Mucosa of rectum (tissue), 2 donors: ENCODE data around the gene CNOT6L.

Experiments
- H3K27ac ChIP-seq, 2 donors: one replicate each; pipeline ENCODE4 v1.7.0; 2013; ENCODE audit warnings: inconsistent platforms in 2 of 2, low read depth in 2 of 2, low read length in 2 of 2
- H3K27me3 ChIP-seq, 2 donors: one replicate each; pipeline ENCODE4 v1.7.0; 2013; ENCODE audit warnings: low read length in 2 of 2; ENCODE audit not compliant: control insufficient read depth in 2 of 2, insufficient read depth in 2 of 2
- H3K36me3 ChIP-seq, 2 donors: one replicate each; pipeline ENCODE4 v1.7.0; 2013; ENCODE audit warnings: low read length in 2 of 2; ENCODE audit not compliant: control insufficient read depth in 2 of 2, insufficient read depth in 2 of 2
- H3K4me1 ChIP-seq, 2 donors: one replicate each; pipeline ENCODE4 v1.7.0; 2013; ENCODE audit warnings: low read length in 2 of 2, mild to moderate bottlenecking in 1 of 2; ENCODE audit not compliant: control insufficient read depth in 2 of 2, insufficient read depth in 2 of 2
- H3K4me3 ChIP-seq, 2 donors: one replicate each; pipeline ENCODE4 v1.7.0; 2013; ENCODE audit warnings: low read length in 2 of 2
- H3K9ac ChIP-seq, 2 donors: one replicate each; pipeline ENCODE4 v1.7.0; 2013; ENCODE audit warnings: low read length in 2 of 2, low read depth in 1 of 2, mild to moderate bottlenecking in 1 of 2
- H3K9me3 ChIP-seq, 2 donors: one replicate each; pipeline ENCODE4 v1.7.0; 2013; ENCODE audit warnings: low read length in 2 of 2; ENCODE audit not compliant: control insufficient read depth in 2 of 2
- donor health status: healthy.
- donor health status: Normal muscosa, but diverticular disease.

CNOT6L gene

DNA sequence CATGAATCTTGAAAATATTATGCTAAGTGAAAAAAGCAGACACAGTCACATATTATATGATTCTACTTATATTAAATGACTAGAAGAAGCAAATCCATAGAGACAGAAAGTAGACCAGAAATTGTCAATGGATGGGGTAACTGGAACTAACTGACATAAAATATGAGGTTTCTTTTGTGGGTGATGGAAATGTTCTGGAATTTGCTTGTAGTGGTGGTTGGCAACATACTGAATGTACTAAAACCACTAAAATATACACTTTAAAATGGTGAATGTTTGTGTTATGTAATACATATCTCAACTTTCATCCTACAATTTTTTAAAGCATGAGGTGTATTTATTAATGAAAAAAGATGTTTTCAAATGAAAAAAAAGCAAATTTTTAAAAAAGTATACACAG is 14.7 kb downstream of the CNOT6L start:
- peaks cover 3 to 9% of the 10 kb centered on the region in 2 donors for H3K4me1 ChIP-seq
- no peaks in the 10 kb centered on the region for H3K27me3 ChIP-seq
- H3K36me3 ChIP-seq, result no peaks in the 10 kb centered on the region
- no peaks in the 10 kb centered on the region for H3K9me3 ChIP-seq
- no peak overlapping the region for H3K4me3 ChIP-seq
- no peak overlapping the region for H3K27ac ChIP-seq
- no peak overlapping the region for H3K9ac ChIP-seq

DNA sequence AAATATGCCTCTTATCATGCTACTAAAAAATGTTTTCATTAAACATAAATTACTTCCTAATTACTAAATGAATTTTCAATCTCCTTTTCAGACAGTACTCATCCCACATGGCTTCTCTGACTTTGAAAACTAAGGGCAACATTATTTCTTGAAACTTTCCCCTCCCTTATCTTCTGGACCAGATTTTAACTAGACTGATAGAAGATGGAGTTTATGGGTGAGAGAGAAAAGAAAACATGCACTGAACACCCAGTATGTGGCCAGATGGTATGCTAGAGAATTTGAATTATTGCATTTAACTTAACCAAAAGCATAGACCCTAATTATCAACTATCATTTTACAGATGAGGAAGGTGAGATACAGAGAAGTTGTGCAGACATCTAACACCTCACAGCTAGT is 16.8 kb downstream of the CNOT6L start:
- H3K27ac ChIP-seq, result no peak overlapping the region
- H3K9ac ChIP-seq, result no peak overlapping the region
- no peaks in the 10 kb centered on the region for H3K9me3 ChIP-seq
- no peaks in the 10 kb centered on the region for H3K27me3 ChIP-seq
- H3K4me1 ChIP-seq, result peaks cover 3 to 9% of the 10 kb centered on the region in 2 donors
- H3K36me3 ChIP-seq, result no peaks in the 10 kb centered on the region
- H3K4me3 ChIP-seq, result no peak overlapping the region

DNA sequence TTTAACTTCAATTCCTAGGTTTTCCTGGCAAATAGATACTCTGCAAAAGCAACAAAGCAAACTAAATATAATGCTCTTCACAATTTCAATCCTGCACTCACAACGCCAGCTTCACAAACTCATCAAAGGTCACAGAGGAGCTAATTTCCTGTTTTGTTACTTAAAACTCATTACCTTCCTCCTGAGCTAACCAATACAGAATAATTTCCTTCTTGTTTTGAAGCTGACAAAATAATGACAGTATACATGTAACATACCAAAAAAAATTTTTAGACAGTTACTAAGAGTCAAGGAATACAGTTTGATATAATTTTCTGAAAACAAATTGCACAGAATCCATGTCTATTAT is 17.9 kb downstream of the CNOT6L start:
- Histone ChIP-seq H3K27ac (no peak overlapping the region), H3K36me3 (no peaks in the 10 kb centered on the region), H3K4me1 (peaks cover 3 to 9% of the 10 kb centered on the region in 2 donors), H3K9me3 (no peaks in the 10 kb centered on the region), H3K9ac (no peak overlapping the region), H3K4me3 (peak overlapping the region in 1 of 2 donors; percentile 41), H3K27me3 (no peaks in the 10 kb centered on the region)

DNA sequence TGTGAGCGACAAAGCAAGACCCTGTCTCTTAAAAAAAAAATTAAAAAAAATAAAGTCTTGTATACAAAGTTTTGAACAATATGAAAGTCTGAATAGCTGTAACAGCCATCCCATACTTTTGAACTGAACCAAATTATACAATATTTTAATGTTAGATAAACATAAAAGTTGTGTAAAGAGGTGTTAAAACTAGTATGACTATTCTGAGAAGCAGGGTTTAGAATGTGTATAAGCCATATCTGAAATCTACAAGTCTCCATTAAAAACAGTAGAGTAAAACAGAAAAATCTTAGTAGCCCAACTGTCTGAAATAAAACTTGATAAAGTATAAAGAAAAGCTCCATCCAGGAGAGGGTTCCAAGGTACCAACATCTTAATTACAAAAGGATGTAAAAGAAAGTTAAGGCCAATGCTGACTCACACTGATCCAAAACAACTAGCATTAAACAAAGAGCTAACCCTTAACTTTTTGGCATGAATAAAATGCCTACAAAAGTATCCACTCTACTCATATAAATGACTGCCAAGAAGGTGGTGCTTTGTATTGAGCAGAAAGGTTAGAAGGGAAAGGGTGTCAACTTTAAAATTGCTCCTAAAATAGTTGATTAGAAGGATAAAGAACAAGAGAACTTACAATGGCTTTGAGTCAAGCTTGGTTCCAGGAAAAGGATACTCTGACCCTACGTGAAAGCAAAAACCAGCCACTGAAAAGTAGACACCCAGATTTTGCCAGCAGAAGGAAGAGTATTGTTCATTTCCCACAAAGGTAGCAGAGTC is 18.5 kb downstream of the CNOT6L start:
- Histone ChIP-seq H3K27ac (peak overlapping the region in 1 of 2 donors; percentile 18), H3K36me3 (no peaks in the 10 kb centered on the region), H3K9ac (no peak overlapping the region), H3K9me3 (no peaks in the 10 kb centered on the region), H3K4me3 (peak overlapping the region in 1 of 2 donors; percentile 41), H3K4me1 (peaks cover 3 to 9% of the 10 kb centered on the region in 2 donors), H3K27me3 (no peaks in the 10 kb centered on the region)

DNA sequence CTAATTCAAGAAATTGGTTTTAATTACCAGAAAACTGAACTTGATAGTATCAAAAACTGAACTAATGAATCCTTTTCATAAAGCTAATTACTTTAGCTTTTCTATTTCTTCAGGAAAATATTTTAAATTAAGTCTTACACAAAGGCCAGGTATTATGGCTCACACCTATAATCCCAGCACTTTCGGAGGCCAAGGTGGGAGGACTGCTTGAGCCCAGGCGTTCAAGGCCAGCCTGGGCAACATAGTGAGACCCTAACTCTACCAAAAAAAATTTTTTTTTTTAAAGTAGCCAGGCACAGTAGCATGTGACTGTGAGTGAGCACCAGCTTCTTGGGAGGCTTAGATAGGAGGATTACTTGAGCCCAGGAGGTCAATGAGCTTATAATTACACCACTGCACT is 19.1 kb downstream of the CNOT6L start:
- H3K9ac ChIP-seq, result no peak overlapping the region
- peaks cover 3 to 9% of the 10 kb centered on the region in 2 donors for H3K4me1 ChIP-seq
- no peak overlapping the region for H3K27ac ChIP-seq
- no peaks in the 10 kb centered on the region for H3K36me3 ChIP-seq
- H3K27me3 ChIP-seq, result no peaks in the 10 kb centered on the region
- H3K9me3 ChIP-seq, result no peaks in the 10 kb centered on the region
- H3K4me3 ChIP-seq, result no peak overlapping the region

DNA sequence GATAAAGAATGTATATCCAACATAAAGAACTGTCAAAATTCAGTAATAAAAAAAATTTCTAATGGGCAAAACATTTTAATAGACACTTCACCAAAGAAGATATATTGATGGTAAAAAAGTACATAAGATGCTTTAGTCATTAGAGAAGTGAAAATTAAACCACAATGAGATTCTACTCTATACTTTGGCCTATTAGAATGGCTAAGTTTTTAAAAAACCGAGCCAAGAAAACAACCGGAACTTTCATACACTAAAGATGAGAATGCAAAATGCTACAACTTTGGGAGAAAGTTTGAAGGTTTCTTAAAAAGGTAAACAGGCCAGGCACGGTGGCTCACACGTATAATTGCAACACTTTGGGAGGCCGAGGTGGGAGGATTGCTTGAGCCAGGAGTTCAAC is 20.8 kb downstream of the CNOT6L start:
- no peak overlapping the region for H3K4me3 ChIP-seq
- H3K27ac ChIP-seq, result no peak overlapping the region
- peaks cover 3 to 9% of the 10 kb centered on the region in 2 donors for H3K4me1 ChIP-seq
- H3K27me3 ChIP-seq, result no peaks in the 10 kb centered on the region
- H3K9me3 ChIP-seq, result no peaks in the 10 kb centered on the region
- H3K9ac ChIP-seq, result no peak overlapping the region
- no peaks in the 10 kb centered on the region for H3K36me3 ChIP-seq

DNA sequence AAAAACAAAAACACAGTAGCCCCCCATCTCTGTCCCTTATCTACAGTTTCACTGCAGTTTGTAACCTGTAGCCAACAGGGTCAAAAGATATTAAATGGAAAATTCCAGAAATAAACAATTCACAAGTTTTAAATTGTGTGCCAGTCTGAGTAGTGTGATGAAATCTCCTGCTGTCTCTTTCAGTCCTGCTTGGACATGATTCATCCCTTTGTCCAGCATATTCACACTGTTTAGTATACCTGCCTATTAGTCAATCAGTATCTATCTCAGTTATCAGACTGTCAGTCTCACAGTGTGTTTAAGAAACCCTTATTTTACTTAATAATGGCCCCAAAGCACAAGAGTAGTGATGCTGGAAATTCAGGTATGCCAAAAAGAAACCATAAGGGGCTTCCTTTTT is 21.9 kb downstream of the CNOT6L start:
- no peaks in the 10 kb centered on the region for H3K36me3 ChIP-seq
- no peak overlapping the region for H3K9ac ChIP-seq
- H3K4me3 ChIP-seq, result no peak overlapping the region
- H3K9me3 ChIP-seq, result no peaks in the 10 kb centered on the region
- no peaks in the 10 kb centered on the region for H3K27me3 ChIP-seq
- peaks cover 3 to 9% of the 10 kb centered on the region in 2 donors for H3K4me1 ChIP-seq
- H3K27ac ChIP-seq, result no peak overlapping the region

DNA sequence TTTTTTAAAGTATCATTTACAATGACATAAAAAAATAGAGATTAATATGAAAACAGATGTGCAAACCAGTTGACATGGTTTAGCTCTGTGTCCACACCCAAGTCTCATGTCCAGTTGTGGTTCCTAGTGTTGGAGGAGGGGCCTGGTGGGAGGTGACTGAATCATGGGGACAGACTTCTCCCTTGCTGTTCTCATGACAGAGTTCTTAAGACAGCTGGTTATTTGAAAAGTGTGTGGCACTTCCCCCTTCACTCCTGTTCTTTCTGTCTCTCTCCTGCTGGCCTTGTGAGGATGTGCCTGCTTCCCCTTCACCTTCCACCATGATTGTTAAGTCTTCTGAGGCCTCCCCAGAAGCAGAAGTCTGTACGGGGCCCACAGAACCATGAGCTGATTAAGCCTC is 23.8 kb downstream of the CNOT6L start:
- no peaks in the 10 kb centered on the region for H3K9me3 ChIP-seq
- H3K4me1 ChIP-seq, result no peaks in the 10 kb centered on the region
- H3K36me3 ChIP-seq, result no peaks in the 10 kb centered on the region
- H3K9ac ChIP-seq, result no peak overlapping the region
- H3K27me3 ChIP-seq, result no peaks in the 10 kb centered on the region
- H3K27ac ChIP-seq, result no peak overlapping the region
- no peak overlapping the region for H3K4me3 ChIP-seq

DNA sequence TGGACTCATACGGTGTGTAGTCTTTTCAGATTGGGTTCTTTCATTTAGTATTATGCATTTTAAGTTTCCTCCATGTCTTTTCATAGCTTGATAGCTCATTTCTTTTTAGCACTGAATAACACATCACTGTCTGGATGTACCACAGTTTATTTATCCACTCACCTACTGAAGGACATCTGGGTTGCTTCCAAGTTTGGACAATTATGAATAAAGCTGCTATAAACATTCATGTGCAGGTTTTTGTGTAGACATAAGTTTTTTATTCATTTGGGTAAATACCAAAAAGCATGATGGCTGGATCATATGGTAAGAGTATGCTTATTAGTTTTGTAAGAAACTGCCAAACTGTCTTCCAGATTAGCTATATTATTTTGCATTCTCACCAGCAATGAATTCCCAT is 29.0 kb downstream of the CNOT6L start:
- H3K9ac ChIP-seq, result no peak overlapping the region
- no peaks in the 10 kb centered on the region for H3K4me1 ChIP-seq
- no peaks in the 10 kb centered on the region for H3K27me3 ChIP-seq
- H3K27ac ChIP-seq, result no peak overlapping the region
- no peak overlapping the region for H3K4me3 ChIP-seq
- no peaks in the 10 kb centered on the region for H3K9me3 ChIP-seq
- H3K36me3 ChIP-seq, result no peaks in the 10 kb centered on the region

DNA sequence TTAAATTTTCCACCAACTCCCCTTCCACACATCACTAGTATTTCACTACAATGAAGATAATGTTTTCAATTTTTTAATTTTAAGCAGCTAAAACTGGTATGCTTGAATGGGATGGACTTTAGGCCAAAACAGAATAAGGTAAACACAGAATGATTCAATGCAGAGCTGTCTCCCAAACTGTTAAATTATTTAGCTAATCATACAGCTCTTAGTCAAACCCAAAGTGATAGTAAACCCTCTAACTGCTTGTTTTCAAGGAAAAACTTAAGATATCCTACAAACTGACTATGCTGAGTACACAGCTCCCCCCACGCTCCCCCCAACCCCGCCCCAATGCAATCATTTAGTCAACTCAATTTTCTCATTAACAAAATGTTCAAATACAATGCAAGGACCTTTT is 30.2 kb downstream of the CNOT6L start:
- Histone ChIP-seq H3K27me3 (no peaks in the 10 kb centered on the region), H3K9me3 (no peaks in the 10 kb centered on the region), H3K4me3 (no peak overlapping the region), H3K36me3 (no peaks in the 10 kb centered on the region), H3K4me1 (peaks cover 0 to 4% of the 10 kb centered on the region in 2 donors), H3K9ac (no peak overlapping the region), H3K27ac (no peak overlapping the region)
